ENCODE data around the gene NLRP7.
"Not testable (repeated sequence)": the region's sequence is repeated elsewhere in the genome, so short reads cannot be mapped to it uniquely, and the experiment has no call there.

Gene NLRP7

GRCh38 chr19:54918499-54918898 lies 28.8 kb downstream of the NLRP7 start:
- H3K36me3 ChIP-seq (ENCODE audit: insufficient read depth) = no peaks in the 10 kb centered on the region
- H2AFZ ChIP-seq (ENCODE audit: low read depth) = no peak overlapping the region
- no peaks in the 10 kb centered on the region for H4K20me1 ChIP-seq (ENCODE audit: insufficient read depth)
- no peak overlapping the region for H3K9ac ChIP-seq
- no peak for TF ChIP-seq CTCF (conservative IDR thresholded peaks at IDR 0.05; ENCODE audit: low read depth, low read length)
- H3K27ac ChIP-seq = no peak overlapping the region
- peaks cover 6% of the 10 kb centered on the region; the same call in 1 of the 2 replicates for H3K27me3 ChIP-seq (ENCODE audit: insufficient read depth, low read depth)
- no peaks in the 10 kb centered on the region for H3K4me1 ChIP-seq (ENCODE audit: low read depth, poor library complexity, severe bottlenecking)
- H3K4me2 ChIP-seq = no peak overlapping the region
- H3K79me2 ChIP-seq (ENCODE audit: insufficient read depth, low read depth) = no peaks in the 10 kb centered on the region
- H3K4me3 ChIP-seq (IDR thresholded peaks at IDR 0.05; ENCODE audit: insufficient read depth, low read depth, low read length) = no peak overlapping the region

DNA sequence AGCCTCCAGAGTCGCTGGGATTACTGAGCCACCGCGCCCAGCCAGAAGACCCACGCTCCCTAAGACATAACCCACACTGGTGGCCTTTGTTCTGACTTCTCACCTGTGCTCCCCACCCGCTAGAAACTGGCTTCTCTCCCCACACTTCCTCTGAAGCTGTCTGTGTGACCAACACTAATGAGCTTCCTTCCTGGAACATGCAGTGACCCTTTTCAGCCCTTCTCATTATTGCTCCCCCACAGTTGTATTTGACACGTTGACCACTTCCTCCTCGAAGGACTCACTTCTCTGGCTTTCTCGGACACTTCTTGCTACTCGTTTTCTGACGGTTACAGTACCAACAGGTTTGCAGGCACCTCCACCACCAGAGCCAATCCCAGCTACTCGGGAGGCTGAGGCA lies 30.5 kb downstream of the NLRP7 start:
- Histone ChIP-seq H3K4me2 (no peak overlapping the region), H3K9ac (no peak overlapping the region), H3K4me3 (IDR thresholded peaks at IDR 0.05; ENCODE audit: insufficient read depth, low read depth, low read length) (no peak overlapping the region), H3K27ac (no peak overlapping the region), H3K36me3 (ENCODE audit: insufficient read depth) (no peaks in the 10 kb centered on the region), H3K27me3 (ENCODE audit: insufficient read depth, low read depth) (peaks cover 13% of the 10 kb centered on the region; the same call in 1 of the 2 replicates), H3K4me1 (ENCODE audit: low read depth, poor library complexity, severe bottlenecking) (no peaks in the 10 kb centered on the region), H4K20me1 (ENCODE audit: insufficient read depth) (no peaks in the 10 kb centered on the region), H2AFZ (ENCODE audit: low read depth) (no peak overlapping the region), H3K79me2 (ENCODE audit: insufficient read depth, low read depth) (no peaks in the 10 kb centered on the region)
- no peak for TF ChIP-seq CTCF (conservative IDR thresholded peaks at IDR 0.05; ENCODE audit: low read depth, low read length)

- H3K9ac ChIP-seq; H2AFZ ChIP-seq (ENCODE audit: low read depth); H3K4me2 ChIP-seq; H3K4me1 ChIP-seq (ENCODE audit: low read depth, poor library complexity, severe bottlenecking); H3K4me3 ChIP-seq (IDR thresholded peaks at IDR 0.05; ENCODE audit: insufficient read depth, low read depth, low read length); H3K36me3 ChIP-seq (ENCODE audit: insufficient read depth); H3K27ac ChIP-seq; H3K79me2 ChIP-seq (ENCODE audit: insufficient read depth, low read depth); H4K20me1 ChIP-seq (ENCODE audit: insufficient read depth): not testable (repeated sequence)
- H3K27me3 ChIP-seq (ENCODE audit: insufficient read depth, low read depth) = peaks cover 12% of the 10 kb centered on the region; the same call in 1 of the 2 replicates
These were observed 39.4 kb downstream of the NLRP7 start for GRCh38 chr19:54907899-54908298.

GRCh38 chr19:54906819-54907218 lies 40.5 kb downstream of the NLRP7 start:
- Histone ChIP-seq H3K4me3 (IDR thresholded peaks at IDR 0.05; ENCODE audit: insufficient read depth, low read depth, low read length) (no peak overlapping the region), H3K9ac (no peak overlapping the region), H3K27me3 (ENCODE audit: insufficient read depth, low read depth) (peaks cover 10% of the 10 kb centered on the region; the same call in 1 of the 2 replicates), H3K27ac (no peak overlapping the region), H3K4me1 (ENCODE audit: low read depth, poor library complexity, severe bottlenecking) (no peaks in the 10 kb centered on the region), H4K20me1 (ENCODE audit: insufficient read depth) (no peaks in the 10 kb centered on the region), H2AFZ (ENCODE audit: low read depth) (no peak overlapping the region), H3K4me2 (no peak overlapping the region), H3K79me2 (ENCODE audit: insufficient read depth, low read depth) (no peaks in the 10 kb centered on the region), H3K36me3 (ENCODE audit: insufficient read depth) (no peaks in the 10 kb centered on the region)
- TF ChIP-seq CTCF (conservative IDR thresholded peaks at IDR 0.05; ENCODE audit: low read depth, low read length) = no peak

DNA sequence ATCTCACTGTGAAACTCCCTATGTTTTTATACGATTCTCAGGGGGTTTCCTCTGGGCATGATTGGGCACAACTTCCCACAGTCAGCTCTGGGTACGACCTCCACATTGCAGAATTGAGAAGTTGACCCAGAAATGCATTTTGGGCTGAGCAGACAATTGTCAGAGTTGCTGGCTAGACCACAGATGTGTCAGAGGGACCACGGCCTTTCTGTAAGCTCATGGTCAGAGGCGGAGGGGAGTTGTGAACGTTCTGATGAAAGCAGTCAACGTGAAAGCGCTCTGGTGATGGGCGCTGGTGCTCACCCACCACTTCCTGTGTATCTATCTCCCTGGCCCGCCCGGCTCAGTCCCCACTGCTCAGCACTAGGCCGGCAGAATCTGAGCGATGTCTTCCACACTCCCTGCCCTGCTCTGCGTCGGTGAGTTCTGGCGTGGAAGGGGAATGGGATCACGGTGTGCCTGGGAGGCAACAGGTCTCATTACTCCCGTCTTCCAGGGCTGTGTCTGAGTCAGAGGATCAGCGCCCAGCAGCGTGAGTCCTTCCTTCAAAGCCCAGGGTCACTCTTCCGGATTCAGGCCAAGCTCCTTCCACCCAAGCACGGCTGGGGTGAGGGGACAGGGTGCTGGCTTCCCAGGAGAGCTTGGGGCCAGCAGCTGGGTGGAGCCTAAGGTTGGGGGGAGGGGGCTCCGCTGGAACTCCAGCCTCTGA lies 41.4 kb downstream of the NLRP7 start, which contains the start of gene NCR1:
NCR1 (plus strand) TSS at position 346 of the 709 bp plus-strand sequence; CDS start at position 386, 40 bp downstream.
- Histone ChIP-seq H3K27ac (no peak within 1 kb of the TSS), H3K9ac (no peak within 1 kb of the TSS), H3K36me3 (ENCODE audit: insufficient read depth) (no peaks in the 10 kb centered on the region), H3K4me1 (ENCODE audit: low read depth, poor library complexity, severe bottlenecking) (no peaks in the 10 kb centered on the region), H2AFZ (ENCODE audit: low read depth) (peak within 1 kb of the TSS; percentile 24; the same call in 1 of the 2 replicates), H3K79me2 (ENCODE audit: insufficient read depth, low read depth) (no peaks in the 10 kb centered on the region), H4K20me1 (ENCODE audit: insufficient read depth) (no peaks in the 10 kb centered on the region), H3K4me3 (IDR thresholded peaks at IDR 0.05; ENCODE audit: insufficient read depth, low read depth, low read length) (no peak within 1 kb of the TSS), H3K27me3 (ENCODE audit: insufficient read depth, low read depth) (peaks cover 8% of the 10 kb centered on the region; the same call in 1 of the 2 replicates), H3K4me2 (no peak within 1 kb of the TSS)
- TF ChIP-seq CTCF (conservative IDR thresholded peaks at IDR 0.05; ENCODE audit: low read depth, low read length) = no peak

Measured in KMS-11 (cell line).